DLD1 (cell line): ENCODE data around the gene ABTB2.
"Not testable (repeated sequence)": the region's sequence is repeated elsewhere in the genome, so short reads cannot be mapped to it uniquely, and the experiment has no call there.

ENCODE experiments used
- in situ Hi-C: cut with HindIII; loops from 2 replicates; pipeline ENCODE4 v1.10.0; 2017; ENCODE audit warnings: low sequenced_read_pairs

ABTB2 gene

GRCh38 chr11:34357701-34358257 lies at the start of gene ABTB2:
Gene ABTB2 (minus strand): TSS chr11:34358010.
- in situ Hi-C loops, result no loop called here

GRCh38 chr11:34407121-34407813 lies 49.5 kb upstream of the ABTB2 start:
- in situ Hi-C loops, result no loop called here

- in situ Hi-C loops, result no loop called here
Measured at GRCh38 chr11:34406413-34406812, 48.6 kb upstream of the ABTB2 start.

GRCh38 chr11:34405079-34405858 lies 47.5 kb upstream of the ABTB2 start:
- in situ Hi-C loops, result no loop called here

- in situ Hi-C loops, result no loop called here
Measured at GRCh38 chr11:34404280-34404679, 46.5 kb upstream of the ABTB2 start.

GRCh38 chr11:34403431-34403830 lies 45.6 kb upstream of the ABTB2 start:
- in situ Hi-C loops, result no loop called here

- in situ Hi-C loops, result no loop called here
Measured at GRCh38 chr11:34397811-34398210, 40.0 kb upstream of the ABTB2 start.

GRCh38 chr11:34397120-34397519 lies 39.3 kb upstream of the ABTB2 start:
- in situ Hi-C loops, result no loop called here

GRCh38 chr11:34395916-34396550 lies 38.2 kb upstream of the ABTB2 start:
- in situ Hi-C loops, result no loop called here

- in situ Hi-C loops, result no loop called here
Measured at GRCh38 chr11:34394771-34395300, 37.0 kb upstream of the ABTB2 start.

- in situ Hi-C loops, result no loop called here
Measured at GRCh38 chr11:34387653-34388052, 29.8 kb upstream of the ABTB2 start.

- in situ Hi-C loops, result not testable (repeated sequence)
Measured at GRCh38 chr11:34386356-34386755, 28.5 kb upstream of the ABTB2 start.

- in situ Hi-C loops, result no loop called here
Measured at GRCh38 chr11:34382532-34383276, 24.9 kb upstream of the ABTB2 start.

GRCh38 chr11:34381775-34382174 lies 24.0 kb upstream of the ABTB2 start:
- in situ Hi-C loops, result no loop called here

- in situ Hi-C loops, result no loop called here
Measured at GRCh38 chr11:34380696-34381095, 22.9 kb upstream of the ABTB2 start.

GRCh38 chr11:34379539-34379938 lies 21.7 kb upstream of the ABTB2 start:
- in situ Hi-C loops, result no loop called here

GRCh38 chr11:34379079-34379478 lies 21.3 kb upstream of the ABTB2 start:
- in situ Hi-C loops, result no loop called here

GRCh38 chr11:34373727-34374126 lies 15.9 kb upstream of the ABTB2 start:
- in situ Hi-C loops, result no loop called here

GRCh38 chr11:34366522-34366921 lies 8.7 kb upstream of the ABTB2 start:
- in situ Hi-C loops, result no loop called here

- in situ Hi-C loops, result no loop called here
Measured at GRCh38 chr11:34364102-34364501, 6.3 kb upstream of the ABTB2 start.
